Measurements from ENCODE around the gene CGB8. TPM values are rescaled to one million over a fixed set of nuclear protein-coding genes. Genes with fewer than 3 reads are reported as not detected.

CGB8 gene
- total and polyA plus RNA-seq, 2 of the 8 experiments (the other 6 are each of a cell fraction or from before 2014, with no cell fraction given) = 0.09 TPM; not detected in 1

DNA sequence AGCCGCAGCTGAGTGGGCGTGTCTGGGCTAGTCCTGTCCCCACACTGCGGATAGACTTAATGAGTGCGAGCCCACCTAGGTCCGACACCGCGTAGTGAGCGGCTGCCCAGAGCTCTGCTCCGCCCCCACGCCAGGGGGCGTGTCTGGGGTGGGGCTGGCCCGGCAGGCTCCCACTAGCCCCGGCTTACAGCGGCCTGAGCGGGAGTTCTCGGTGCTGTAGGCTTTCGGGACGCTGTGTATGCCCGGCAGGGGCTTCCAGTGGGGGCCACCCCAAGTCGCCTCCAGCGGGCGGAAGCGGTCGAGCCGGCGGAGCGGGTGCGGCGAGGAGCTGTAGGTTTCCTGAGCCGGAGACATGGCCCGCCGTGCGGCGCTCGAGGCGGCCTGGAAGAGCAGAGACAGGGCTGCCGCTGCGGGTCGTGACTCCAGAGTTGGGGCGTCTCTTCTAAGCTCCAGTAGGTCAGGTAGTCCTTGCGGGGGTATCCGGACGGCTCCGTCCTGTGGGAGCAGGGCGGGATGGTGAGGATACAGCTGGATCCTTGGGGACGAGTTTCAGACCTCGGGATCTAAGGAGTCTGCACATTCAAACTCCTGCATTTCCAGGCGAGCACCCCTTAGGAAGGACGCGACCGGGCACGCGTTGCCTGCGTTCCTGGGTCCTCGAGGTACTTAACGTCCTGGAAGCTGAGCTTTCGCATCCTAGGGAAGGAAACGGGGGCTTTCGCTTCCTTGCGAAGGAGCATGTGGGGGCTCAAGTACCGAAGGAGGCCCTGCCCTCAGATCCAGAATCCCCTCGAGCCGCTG lies 7.4 kb upstream of the CGB8 start:
- no peak overlapping the region for H3K14ac ChIP-seq (ENCODE audit: insufficient read length)
- H3K4me1 ChIP-seq (replicated peaks in 1 of 4; ENCODE audit: control insufficient read depth in 3 of 4, insufficient read depth in 4 of 4, low read length in 3 of 4) = peaks cover 0 to 11% (median 9%) of the 10 kb centered on the region in 4 experiments; a peak in 6 of 7 replicates
- no peak overlapping the region for H4K91ac ChIP-seq (replicated peaks; ENCODE audit: insufficient read length, low read length)
- no peak overlapping the region for H4K5ac ChIP-seq (ENCODE audit: insufficient read length, low read depth, low read length)
- peaks cover 6% of the 10 kb centered on the region; the same call in 1 of the 2 replicates for H3K23me2 ChIP-seq (ENCODE audit: low read depth, low read length)
- H3K18ac ChIP-seq (ENCODE audit: extremely low read depth, low read length) = no peak overlapping the region; the same call in none of the 2 replicates
- DNase-seq (ENCODE audit: low read depth in 1 of 2, low spot score in 2 of 2) (peak in 1 of 2 experiments; percentile 89), FAIRE-seq (no peak)
- no peak overlapping the region for H2AK5ac ChIP-seq (ENCODE audit: low read depth, low read length)
- H2BK5ac ChIP-seq (ENCODE audit: low read depth, low read length) = no peak overlapping the region
- no peak overlapping the region; a peak in 1 of 7 replicates for H3K9ac ChIP-seq (replicated peaks in 1 of 4; ENCODE audit: extremely low read depth in 1 of 4, low read depth in 3 of 4, low read length in 3 of 4)
- peak overlapping the region; percentile 36 to 64 (median 50) for H3K4me3 ChIP-seq (ENCODE audit: extremely low read depth in 1 of 4, insufficient read depth in 2 of 4, low read depth in 3 of 4, low read length in 4 of 4)
- no peaks in the 10 kb centered on the region for H3K79me1 ChIP-seq (ENCODE audit: low read depth, low read length)
- peak overlapping the region; percentile 80 to 83 for H3K4me2 ChIP-seq (ENCODE audit: insufficient read depth in 1 of 2, low read depth in 2 of 2, low read length in 2 of 2)
- H3K27me3 ChIP-seq (replicated peaks in 1 of 4; ENCODE audit: control insufficient read depth in 3 of 4, extremely low read depth in 1 of 4, insufficient read depth in 3 of 4, low read length in 3 of 4) = peaks cover 10 to 48% (median 44%) of the 10 kb centered on the region in 4 experiments
- H2BK20ac ChIP-seq (ENCODE audit: low read length) = no peak overlapping the region
- H3K23ac ChIP-seq (ENCODE audit: insufficient read length) = no peak overlapping the region
- H3K27ac ChIP-seq (ENCODE audit: low read depth, low read length) = no peak overlapping the region
- no peaks in the 10 kb centered on the region for H3K79me2 ChIP-seq (ENCODE audit: control insufficient read depth in 1 of 2, insufficient read depth in 2 of 2, low read length in 2 of 2)
- CTCF ChIA-PET (ENCODE audit: partially characterized antibody) = interaction anchor here (0.8 to 1.2 kb wide), 2 partner anchors 13 to 166 kb away, joined by 3 read pairs; no protein-coding TSS in a partner anchor
- no peak overlapping the region for H3K56ac ChIP-seq (replicated peaks; ENCODE audit: insufficient read length, low read depth, low read length)
- POLR2A ChIA-PET (ENCODE audit: partially characterized antibody) = interaction anchor here (0.6 to 1.2 kb wide), 2 partner anchors 39 to 42 kb away, joined by 3 read pairs; no protein-coding TSS in a partner anchor
- no peaks in the 10 kb centered on the region for H3K9me3 ChIP-seq (ENCODE audit: insufficient read depth in 2 of 2, low read depth in 1 of 2, low read length in 1 of 2)
- H2BK15ac ChIP-seq (ENCODE audit: low read length) = no peak overlapping the region
- H4K20me1 ChIP-seq (replicated peaks in 1 of 2; ENCODE audit: control insufficient read depth in 1 of 2, insufficient read depth in 2 of 2, low read length in 2 of 2) = peaks cover 0 to 2% of the 10 kb centered on the region in 2 experiments
- peak overlapping the region; percentile 81; the same call in 1 of the 2 replicates for H2AFZ ChIP-seq (ENCODE audit: low read length)
- no peak overlapping the region for H2BK12ac ChIP-seq (ENCODE audit: low read depth, low read length)
- H4K8ac ChIP-seq (ENCODE audit: extremely low read depth, insufficient read depth, low read length) = peak overlapping the region; percentile 68
- H3K4ac ChIP-seq (replicated peaks; ENCODE audit: insufficient read length, low read depth, low read length) = no peak overlapping the region
- H3K36me3 ChIP-seq (ENCODE audit: control insufficient read depth in 2 of 4, insufficient read depth in 4 of 4, low read length in 3 of 4) = no peaks in the 10 kb centered on the region
- H2BK120ac ChIP-seq (replicated peaks; ENCODE audit: low read depth, low read length) = no peak overlapping the region
- WGBS, 2 experiments (ENCODE audit: extremely low coverage in 1 of 2, insufficient coverage in 1 of 2, insufficient read length in 1 of 2, insufficient replicate concordance in 2 of 2, low coverage in 1 of 2, low lambda C conversion rate in 2 of 2, missing lambda C conversion rate in 1 of 2) = 5% methylated on average over 54 of the region's 63 CpGs; no CpG with 5 or more reads in 1 of the 2 experiments
- no peak for TF ChIP-seq BCL11A (IDR thresholded peaks at IDR 0.05; ENCODE audit: low read depth in 2 of 2, low read length in 2 of 2)
- TF ChIP-seq SAP30 (IDR thresholded peaks at IDR 0.05; ENCODE audit: insufficient read depth, insufficient replicate concordance, low read length) = no peak
- no peak for TF ChIP-seq GTF2F1 (IDR thresholded peaks at IDR 0.05; ENCODE audit: borderline replicate concordance, low read depth, low read length)
- no peak for TF ChIP-seq SIX5 (IDR thresholded peaks at IDR 0.05; ENCODE audit: low read depth, low read length)
- TF ChIP-seq KDM4A (IDR thresholded peaks at IDR 0.05; ENCODE audit: low read depth, low read length, severe bottlenecking) = peak; percentile 70
- TF ChIP-seq SIRT6 (IDR thresholded peaks at IDR 0.05; ENCODE audit: low read length) = no peak
- no peak for TF ChIP-seq SRF (IDR thresholded peaks at IDR 0.05; ENCODE audit: low read depth, low read length)
- TF ChIP-seq TAF1 (IDR thresholded peaks at IDR 0.05; ENCODE audit: low read depth, low read length) = no peak
- no peak for TF ChIP-seq POU5F1 (IDR thresholded peaks at IDR 0.05; ENCODE audit: low read depth, low read length)
- TF ChIP-seq YY1 (IDR thresholded peaks at IDR 0.05; ENCODE audit: low read depth, low read length) = no peak
- TF ChIP-seq HDAC6 (IDR thresholded peaks at IDR 0.05; ENCODE audit: low read depth, low read length) = no peak
- TF ChIP-seq CBX8 (IDR thresholded peaks at IDR 0.05; ENCODE audit: borderline replicate concordance, low read depth, low read length) = no peak

Measured in H1 (cell line).